GM19035 (cell line): Measurements from ENCODE around the gene LGI4.
"Not testable (repeated sequence)": the region's sequence is repeated elsewhere in the genome, so short reads cannot be mapped to it uniquely, and the experiment has no call there.

Source experiments
- ATAC-seq: cut with Tn5 transposase; IDR thresholded peaks from one replicate; pipeline ENCODE4 v1.9.1; 2021; ENCODE audit not compliant: unreplicated experiment

The LGI4 gene

DNA sequence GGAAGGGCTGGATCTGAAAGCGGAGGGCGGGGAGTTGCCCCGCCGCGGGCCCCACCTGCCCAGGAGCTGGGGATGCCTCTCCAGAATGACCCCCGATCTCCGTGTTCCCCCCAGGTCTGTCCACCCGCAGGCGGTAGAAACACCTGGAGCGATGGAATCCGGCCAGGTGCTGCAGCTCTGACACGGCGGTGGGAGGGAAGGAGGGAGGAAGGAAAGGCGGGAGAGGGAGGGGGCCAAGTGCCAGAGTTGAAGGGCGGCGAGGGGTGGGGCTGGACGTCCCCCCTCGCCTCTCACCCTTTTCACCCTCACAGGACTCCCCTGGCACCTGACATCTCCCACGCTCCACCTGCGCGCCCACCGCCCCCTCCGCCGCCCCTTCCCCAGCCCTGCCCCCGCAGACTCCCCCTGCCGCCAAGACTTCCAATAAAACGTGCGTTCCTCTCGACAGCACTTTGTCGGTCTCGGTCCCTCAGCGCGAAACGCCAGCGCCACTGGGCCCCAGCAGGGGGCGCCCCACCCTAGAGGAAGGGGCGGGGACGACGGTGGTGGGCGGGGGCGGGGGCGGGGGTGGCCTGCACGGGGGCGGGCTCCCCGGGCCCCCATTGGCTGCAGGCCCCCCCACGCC lies 7.9 kb upstream of the LGI4 start:
- ATAC-seq: no peak

DNA sequence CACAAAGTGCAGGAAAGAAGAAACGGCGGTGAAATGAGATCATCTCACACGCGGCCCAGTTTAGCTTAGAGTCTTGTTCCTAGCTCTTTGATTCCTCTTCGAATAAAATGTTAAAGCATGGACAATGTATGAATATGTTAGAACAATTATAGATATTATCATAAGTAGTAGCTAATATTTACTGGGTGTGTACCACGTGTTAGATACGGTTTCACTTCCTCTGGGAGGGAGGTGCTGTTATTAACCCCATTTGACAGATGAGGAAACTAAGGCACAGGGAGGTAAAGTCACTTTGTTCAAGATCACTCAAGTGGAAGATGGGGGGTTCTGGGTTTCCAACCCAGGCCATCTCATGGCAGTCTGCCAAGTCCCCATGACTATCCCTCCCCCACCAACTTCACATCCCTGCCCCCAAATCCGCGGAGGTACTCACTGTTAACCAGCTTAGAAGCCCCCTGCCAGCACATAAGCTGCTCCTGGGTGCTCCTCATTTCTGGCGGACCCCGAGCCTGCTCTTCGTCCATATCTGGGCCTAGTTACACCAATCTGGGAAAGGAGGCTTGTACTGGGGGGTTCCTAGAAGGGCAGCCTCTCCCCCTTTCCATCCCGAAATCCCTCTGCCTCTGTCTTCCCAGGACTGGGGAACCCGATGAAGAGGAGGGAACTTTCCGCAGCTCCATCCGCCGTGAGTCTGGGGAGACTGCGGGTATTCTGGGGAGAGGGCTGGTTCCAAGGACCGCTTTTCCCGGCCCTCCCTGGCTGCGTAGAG lies 7.2 kb upstream of the LGI4 start:
- ATAC-seq: no peak

DNA sequence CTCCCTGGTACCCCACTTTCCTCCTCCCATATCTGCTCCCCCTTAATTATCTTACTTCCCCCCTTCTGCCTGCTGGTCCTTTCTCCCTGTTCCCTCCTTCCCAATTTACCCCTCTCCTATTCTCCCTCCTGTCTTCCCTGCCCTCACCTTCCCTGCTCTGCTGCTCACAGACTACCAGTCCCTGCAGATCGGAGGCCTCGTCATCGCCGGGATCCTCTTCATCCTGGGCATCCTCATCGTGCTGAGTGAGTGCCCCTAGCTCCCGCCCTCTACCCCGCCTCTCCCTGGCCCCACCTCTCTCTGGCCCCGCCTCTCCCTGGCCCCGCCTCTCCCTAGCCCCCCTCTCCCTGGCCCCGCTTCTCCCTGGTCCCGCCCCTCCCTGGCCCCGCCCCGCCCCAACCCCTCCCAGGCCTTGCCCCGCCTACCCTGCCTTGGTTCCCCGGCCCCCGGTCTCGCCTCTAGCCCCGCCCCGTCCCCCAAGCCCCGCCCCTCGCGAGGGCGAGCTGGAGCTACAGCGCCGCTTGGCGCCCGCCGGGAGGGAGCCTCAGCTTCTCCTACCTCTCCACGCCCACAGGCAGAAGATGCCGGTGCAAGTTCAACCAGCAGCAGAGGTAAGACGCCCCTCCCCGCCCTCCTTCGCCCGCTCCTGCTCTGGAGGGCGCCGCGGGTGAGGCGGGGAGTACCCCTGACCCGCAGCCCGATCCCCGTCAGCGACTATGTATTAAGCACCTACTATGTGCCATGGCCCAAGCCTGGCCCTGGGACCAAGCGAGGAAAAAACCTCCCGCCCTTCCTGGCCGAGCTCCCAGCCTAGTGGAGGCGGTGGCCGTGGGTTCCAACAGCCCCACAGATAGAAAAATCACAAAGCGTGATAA lies 6.3 kb upstream of the LGI4 start:
- ATAC-seq: no peak

DNA sequence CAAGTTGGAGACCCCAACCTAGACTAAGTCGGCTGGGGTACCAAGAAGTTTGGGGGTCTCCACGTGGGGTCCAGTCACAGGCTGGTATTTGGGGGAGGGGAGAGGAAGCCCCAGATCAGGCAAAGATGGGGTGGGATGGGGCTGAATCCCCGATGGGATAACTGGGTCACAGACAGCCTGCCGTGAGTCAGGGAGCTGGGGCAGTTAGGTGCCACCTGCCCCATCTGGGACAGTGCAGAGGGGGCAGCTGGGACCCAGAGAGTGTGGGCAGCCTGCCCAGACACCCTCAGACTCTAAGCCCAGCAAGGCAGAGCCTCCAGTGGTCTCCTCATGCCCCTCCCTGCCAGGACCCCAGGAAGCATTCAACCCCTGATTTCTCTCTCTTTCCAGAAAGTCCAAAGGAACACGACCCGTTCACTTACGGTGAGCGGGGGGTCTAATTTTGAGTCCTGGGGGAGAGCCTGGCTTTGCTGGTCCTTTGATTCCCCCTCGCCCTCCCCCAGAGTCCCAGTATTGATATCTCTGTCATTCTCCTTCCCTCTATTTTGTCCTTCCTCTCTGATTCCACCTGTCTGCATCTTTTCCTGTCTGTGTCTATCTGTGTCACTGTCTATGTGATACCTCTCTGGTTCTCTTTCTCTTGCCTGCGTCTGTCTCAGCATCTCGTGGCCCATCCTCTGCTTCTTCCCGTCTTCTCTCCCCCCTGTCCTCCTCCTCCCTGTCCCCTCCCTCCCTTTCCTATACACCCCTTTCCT lies 5.5 kb upstream of the LGI4 start:
- no peak for ATAC-seq

DNA sequence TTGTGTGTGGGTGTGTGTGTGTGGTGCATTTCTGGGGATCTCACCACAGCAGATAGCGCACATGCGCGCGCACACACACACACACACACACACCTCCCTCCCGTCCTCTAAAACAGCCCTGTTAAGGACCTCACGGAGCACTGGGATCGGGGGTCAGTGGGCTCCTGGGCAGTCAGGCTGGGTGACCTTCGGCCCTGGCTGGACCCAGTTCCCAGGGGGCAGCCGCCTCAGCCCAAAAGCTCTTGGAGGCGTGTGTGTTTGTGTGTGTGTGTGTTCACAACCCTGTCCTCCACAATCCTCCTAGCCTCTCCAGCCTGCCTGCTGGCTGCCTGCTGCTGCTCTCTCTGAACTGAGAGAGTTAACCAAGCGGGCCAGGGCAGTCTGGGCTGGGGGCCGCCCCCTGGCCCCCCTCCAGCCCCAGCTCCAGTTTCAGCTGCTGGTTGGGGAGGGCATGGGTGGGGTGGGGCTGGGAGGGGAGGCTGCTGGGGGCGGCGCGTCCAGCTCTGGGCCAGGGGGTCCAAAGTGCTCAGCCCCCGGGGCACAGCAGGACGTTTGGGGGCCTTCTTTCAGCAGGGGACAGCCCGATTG lies 3.5 kb upstream of the LGI4 start, which contains the start of gene FXYD1:
Gene FXYD1 (plus strand): TSS at position 520 of the 588 bp plus-strand sequence. CDS start 1,256 bp downstream, outside the sequence.
- ATAC-seq: no peak

DNA sequence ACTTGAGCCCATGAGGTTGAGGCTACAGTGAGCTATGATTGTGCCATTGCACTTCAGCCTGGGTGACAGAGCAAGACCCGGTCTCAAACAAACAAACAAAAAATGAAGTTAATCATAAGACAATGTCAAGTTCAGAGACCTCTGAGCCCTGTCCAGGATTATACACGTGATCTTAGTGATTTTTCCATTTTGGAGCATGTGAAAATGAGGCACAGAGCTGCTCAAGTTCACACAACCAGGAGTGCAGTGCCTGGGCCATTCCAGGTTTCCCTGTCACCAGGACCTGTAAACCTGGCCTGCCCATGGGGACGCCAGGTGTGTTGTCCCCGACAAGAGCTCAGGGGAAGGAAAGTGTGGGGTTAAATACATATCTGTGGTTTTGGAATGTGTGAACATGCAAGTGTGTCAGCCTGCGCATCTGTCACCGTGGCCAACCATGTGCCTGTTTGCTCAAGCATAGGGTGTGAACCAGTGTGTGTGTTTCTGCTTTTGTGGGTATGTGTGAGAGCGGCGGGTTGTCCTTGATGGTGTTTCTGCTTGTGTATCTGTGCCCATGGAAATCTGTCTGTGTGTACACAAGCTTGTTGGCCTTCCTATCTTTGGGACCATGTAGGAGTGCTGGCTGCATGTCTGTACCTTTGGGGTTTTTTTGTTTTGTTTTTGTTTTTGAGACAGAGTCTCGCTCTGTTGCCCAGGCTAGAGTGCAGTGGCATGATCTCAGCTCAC lies 2.3 kb upstream of the LGI4 start:
- no peak for ATAC-seq

DNA sequence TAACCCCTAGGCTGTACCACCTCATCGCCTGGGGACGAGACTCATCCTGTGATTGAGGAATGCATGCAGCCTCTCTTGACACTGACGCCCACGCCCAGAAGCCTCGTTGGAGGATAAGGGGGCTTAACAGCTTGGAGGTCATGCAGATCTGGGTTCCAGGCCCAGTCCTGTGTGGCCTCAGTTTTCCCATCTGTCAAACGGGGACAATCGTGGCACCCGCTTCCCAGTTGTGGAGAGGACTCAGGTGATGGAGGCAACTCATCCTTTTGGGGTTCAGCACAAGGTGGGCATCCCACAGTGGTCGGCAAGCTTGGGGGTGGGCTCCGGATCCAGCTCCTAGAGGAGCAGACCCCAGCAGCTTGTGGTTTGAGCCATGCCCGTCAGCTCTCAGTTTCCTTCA lies 1.4 kb upstream of the LGI4 start:
- no peak for ATAC-seq

DNA sequence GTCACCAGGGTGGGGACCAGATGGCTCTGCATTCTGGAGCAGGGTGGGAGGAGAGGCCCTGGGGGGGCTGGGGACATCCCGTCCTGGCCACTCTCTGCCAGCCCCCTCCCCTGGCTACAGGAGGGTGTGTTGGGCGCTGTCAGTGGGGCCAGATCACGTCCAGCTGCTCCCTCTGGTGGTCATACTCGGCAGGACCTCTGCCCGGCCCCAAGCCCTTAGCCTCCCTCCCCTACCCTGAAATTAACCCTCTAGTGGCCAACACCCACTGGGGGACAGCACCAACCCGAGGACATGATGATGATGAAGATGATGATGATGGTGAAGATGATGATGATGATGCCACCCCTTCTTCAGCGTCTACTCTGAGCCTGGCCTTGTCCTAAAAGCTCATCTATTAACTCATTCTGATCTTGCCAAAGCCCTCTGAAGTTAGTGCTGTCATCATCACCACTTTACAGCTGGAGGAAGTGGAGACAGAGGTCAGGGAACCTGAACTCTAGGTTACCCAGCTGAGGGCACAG lies 590 bp upstream of the LGI4 start:
- no peak for ATAC-seq

DNA sequence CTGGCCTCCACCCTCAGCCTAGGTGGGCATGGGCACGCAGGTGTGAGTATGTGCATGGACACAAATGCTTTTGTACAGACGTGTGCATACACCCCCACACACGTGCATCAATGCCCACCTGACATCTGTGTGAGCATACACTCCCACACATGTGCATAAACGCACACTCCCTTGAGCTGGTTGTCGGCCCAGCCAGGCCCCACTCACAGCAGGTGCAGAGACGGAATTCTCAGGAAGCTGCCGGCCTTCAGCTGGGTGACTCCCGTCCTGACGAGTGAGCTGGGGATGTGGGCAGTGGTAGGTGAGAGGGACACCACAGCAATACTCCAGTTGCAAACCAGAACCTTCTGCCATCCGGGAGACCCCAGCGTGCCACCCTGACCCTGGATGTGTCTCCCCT lies 1.0 kb downstream of the LGI4 start:
- ATAC-seq: no peak

DNA sequence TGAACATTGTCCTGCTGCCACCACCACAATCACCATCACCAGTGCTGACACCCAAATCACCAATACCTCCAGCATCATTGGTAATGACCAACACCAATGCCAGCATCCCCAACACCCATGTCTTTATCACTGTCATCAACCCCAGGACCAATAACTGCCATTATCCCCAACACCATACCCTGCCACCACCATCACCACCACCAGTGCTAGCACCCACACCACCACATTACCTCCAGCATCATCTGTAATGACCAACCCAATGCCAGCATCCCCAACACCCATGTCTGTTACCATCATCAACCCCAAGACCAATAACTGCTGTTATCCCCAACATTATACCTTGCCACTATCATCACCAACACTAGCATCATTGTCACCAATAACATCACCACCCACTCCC lies 2.6 kb downstream of the LGI4 start:
- ATAC-seq: no peak

DNA sequence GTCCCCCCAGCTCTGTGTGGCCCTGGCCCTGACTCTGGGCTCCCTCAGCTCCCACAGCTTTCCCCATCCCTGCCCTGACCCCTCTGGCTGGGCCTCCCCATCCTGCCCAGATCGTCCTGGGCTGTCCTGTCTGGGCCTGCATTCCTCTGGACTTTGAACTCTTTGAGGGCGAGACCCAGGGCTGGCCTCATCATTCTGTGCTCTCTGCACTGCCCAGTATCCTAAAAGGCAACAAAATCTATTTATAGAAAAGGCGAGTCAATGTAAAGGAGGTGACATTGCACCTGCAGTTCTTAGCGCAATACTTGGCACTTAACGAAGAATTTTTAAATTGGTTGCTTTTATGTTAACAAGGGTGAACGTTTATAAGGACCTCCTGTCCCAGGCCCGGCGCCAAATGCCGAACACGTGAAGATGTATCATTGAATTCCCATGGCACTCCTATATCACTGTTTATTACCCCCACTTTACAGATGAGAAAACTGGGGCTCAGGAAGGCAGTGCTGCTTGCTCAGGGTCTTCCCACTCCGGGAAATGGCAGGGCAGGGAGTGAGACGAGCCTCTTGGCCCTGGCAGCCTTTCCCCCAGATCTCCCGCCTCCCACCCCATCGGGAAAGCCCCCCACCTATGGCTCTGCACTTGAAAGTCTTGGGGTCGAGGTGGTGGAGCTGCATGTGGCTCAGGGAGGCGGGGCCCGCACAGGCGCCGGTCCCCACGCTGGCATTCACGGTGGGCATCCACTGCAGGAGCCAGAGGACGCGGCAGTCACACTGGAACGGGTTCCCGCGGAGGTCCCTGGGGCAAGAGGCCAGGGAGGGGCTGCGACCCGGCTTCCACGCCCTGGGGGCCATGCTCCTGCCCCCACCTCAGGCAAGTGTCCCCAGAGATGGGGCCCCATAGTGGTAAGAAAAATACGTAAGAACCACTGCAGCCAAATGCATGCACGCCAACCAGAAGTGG lies 3.8 kb downstream of the LGI4 start:
- no peak for ATAC-seq

DNA sequence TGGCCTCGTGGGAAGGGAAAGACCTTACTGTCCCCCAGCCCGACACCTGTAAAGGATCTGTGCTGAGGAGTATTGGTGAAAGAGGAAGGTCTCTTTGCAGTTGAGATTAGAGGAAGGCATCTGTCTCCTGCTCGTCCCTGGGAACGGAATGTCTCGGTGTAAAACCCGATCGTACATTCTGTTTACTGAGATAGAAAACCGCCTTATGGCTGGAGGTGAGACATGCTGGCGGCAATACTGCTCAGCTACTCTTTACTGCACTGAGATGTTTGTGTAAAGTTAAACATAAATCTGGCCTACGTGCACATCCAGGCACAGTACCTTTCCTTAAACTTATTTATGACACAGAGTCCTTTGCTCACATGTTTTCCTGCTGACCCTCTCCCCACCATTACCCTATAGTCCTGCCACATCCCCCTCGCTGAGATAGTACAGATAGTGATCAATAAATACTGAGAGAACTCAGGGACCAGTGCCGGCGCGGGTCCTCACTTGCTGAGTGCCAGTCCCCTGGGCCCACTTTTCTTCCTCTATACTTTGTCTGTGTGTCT lies 5.1 kb downstream of the LGI4 start:
- ATAC-seq: not testable (repeated sequence)

DNA sequence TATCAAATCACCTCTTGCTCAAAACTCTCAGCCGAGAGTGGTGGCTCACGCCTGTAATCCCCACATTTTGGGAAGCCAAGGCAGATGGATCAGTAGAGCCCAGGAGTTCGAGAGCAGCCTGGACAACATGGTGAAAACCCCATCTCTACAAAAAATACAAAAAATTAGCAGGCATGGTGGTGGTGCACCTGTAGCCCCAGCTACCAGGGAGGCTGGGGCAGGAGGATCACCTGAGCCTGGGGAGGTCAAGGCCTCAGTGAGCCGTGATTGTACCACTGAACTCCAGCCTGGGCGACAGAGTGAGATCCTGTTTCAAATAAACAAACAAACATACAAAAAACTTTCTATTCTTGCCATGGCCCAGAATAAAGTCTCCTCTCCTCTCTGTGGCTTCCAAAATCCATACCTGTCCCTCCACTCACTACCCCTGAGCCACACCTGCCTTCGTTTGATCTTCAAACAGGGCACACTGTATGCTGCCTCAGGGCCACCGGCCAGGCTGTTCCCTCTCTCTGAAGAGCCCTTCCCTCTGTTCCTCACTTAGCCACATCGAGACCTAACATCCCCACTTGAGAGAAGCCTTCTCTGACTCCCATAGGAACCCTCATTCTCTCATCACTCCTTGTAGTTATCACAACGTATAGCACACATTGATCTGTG lies 6.3 kb downstream of the LGI4 start:
- no peak for ATAC-seq

DNA sequence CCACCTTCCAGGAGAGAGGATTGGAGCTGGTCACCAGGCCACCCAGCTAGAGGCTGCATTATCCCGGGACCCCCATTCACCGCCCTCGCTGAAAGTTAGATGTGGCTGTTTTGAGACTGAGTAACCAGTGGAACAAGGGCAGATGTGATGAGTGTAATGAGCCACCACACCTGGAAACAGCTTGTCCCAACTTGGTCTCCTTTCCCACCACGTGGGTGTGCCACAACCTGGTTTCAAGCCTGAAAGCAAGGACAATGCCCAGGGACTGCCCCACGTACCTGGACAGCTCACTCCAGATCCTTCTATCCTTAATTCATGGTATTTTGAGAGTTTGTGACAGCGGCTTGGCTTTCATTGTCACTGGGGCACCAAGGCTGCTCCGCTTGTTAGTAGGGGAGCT lies 7.0 kb downstream of the LGI4 start:
- no peak for ATAC-seq

DNA sequence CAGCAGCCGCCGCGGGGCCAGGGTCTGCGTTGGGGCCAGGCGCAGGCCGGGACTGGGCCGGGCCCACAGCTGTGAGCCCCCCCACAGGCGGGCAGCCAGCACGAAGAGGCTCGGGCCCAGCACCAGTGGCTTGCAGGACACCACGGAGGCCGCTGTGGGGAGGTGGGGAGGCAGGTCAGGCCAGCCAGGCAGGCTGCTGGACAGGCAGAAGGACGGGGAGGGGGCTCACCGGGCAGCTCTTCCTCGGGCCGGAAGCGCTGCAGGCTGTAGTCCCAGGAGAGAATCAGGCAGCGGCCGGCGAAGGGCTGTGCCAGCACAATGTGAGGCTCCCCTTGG lies 8.3 kb downstream of the LGI4 start:
- ATAC-seq: no peak

DNA sequence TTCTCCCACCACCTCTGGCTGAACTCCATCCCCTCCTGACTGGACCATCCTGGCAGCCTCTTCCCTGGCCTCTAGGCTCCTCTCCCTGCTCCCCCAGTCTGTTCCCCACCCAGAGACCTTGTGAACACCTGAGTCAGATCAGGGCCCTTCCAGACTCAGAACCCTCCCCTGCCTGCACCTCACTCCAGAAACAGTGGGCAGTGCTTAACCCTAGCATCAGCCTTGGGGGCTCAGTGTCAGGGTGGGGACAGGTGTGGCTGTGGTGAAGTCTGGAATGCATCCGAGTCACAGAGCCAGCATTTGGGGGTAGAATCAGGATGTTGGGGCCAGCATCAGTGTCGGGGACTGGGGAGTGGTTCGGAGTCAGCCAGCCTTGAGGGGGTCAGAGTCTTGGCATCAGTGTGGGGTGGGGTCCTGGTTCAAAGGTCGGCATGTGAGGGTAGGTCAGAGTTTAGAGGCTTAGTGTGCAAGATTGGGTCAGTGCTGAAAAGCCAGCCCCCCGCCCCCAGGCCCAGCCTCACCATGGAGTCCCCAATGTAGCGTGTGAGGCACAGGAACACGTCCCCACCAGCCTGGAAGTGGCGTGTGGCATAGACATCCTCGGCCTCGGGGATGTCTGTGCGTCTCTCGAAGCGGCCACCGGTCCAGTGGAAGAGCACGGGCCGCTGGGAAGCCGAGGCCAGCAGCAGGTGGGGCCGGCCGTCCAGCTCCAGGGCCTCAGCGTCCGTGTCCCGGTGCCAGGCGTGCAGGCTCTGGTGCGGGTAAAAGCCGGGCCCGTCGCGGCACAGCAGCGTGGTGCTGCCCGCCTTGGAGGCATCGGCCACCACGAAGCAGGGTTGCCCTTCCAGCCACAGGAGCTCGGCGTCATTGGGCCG lies 8.9 kb downstream of the LGI4 start:
- no peak for ATAC-seq

DNA sequence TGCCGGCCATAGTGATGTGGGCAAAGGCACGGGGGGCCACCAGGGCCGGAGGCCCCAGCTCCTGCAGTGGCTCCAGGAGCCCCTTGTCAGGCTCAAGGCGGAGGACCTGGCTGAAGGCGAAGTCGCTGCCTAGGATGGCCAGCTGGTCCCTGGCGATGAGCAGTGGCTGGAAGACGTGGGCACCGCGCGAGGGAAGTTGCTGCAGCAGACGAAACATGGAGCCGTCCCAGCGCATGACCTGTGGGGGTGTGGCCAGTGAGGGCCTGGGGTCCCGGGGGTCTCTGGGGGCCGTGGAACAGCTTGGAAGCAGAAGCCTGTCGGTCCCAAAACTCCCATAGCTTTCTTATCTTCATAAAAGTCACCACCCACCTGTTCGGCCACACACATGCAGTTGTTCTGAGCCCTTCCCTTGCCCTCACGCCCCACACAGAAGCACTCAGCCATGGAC lies 9.6 kb downstream of the LGI4 start:
- ATAC-seq: no peak
